Immature natural killer cell (primary cell): ENCODE data around the gene SERINC3. TPM values are rescaled to one million over a fixed set of nuclear protein-coding genes. Genes with fewer than 3 reads are reported as not detected.

ENCODE experiments used
- DNase-seq, 3 donors: peaks; one replicate each; pipeline ENCODE4 v3.0.0; 2022; ENCODE audit warnings: mixed read lengths in 1 of 3
- H3K27ac Mint-ChIP-seq, 6 donors: one replicate each; pipeline ENCODE4 v1.8.0; 2020; ENCODE audit warnings: mixed read lengths in 6 of 6, mild to moderate bottlenecking in 5 of 6, inconsistent platforms in 4 of 6, moderate library complexity in 3 of 6
- H3K27me3 Mint-ChIP-seq, 3 donors: one replicate each; pipeline ENCODE4 v1.8.0; 2020 to 2021; ENCODE audit warnings: low read depth in 3 of 3, mild to moderate bottlenecking in 3 of 3, mixed read lengths in 3 of 3, moderate library complexity in 3 of 3, inconsistent platforms in 1 of 3
- H3K36me3 Mint-ChIP-seq, 3 donors: one replicate each; pipeline ENCODE4 v1.8.0; 2020; ENCODE audit warnings: mixed read lengths in 3 of 3, inconsistent platforms in 2 of 3, mild to moderate bottlenecking in 2 of 3
- H3K4me1 Mint-ChIP-seq, 2 donors: one replicate each; pipeline ENCODE4 v1.8.0; 2020; ENCODE audit warnings: inconsistent platforms in 2 of 2, mild to moderate bottlenecking in 2 of 2, mixed read lengths in 2 of 2, moderate library complexity in 1 of 2
- H3K4me3 Mint-ChIP-seq, 5 donors: one replicate each; pipeline ENCODE4 v1.8.0; 2020; ENCODE audit warnings: mild to moderate bottlenecking in 5 of 5, mixed read lengths in 5 of 5, inconsistent platforms in 3 of 5, moderate library complexity in 3 of 5
- H3K9me3 Mint-ChIP-seq, 6 donors: one replicate each; pipeline ENCODE4 v1.8.0; 2020; ENCODE audit warnings: mild to moderate bottlenecking in 6 of 6, mixed read lengths in 6 of 6, inconsistent platforms in 4 of 6, moderate library complexity in 3 of 6
- polyA plus RNA-seq, 3 donors: library from polyadenylated mRNA; unstranded; fragments of 300-500 nt; fragmentation: Illumina TruSeq; gene quantifications; one replicate each; pipeline ENCODE4 v1.2.3, GENCODE V29; 2021

Gene SERINC3
- polyA plus RNA-seq, 3 donors from 2014 or later, result 180 to 266 (median 215) TPM

GRCh38 chr20:44547419-44547818 is 25.5 kb upstream of the SERINC3 start:
- H3K36me3 Mint-ChIP-seq, result no peaks in the 10 kb centered on the region
- H3K27ac Mint-ChIP-seq, result no peak overlapping the region
- H3K27me3 Mint-ChIP-seq, result peaks cover 2 to 4% (median 4%) of the 10 kb centered on the region in 3 donors
- no peak for DNase-seq
- no peak overlapping the region for H3K4me3 Mint-ChIP-seq
- H3K4me1 Mint-ChIP-seq, result no peaks in the 10 kb centered on the region
- no peaks in the 10 kb centered on the region for H3K9me3 Mint-ChIP-seq

- no peaks in the 10 kb centered on the region for H3K4me1 Mint-ChIP-seq
- no peak overlapping the region for H3K4me3 Mint-ChIP-seq
- H3K27ac Mint-ChIP-seq, result no peak overlapping the region
- no peak for DNase-seq
- no peaks in the 10 kb centered on the region for H3K36me3 Mint-ChIP-seq
- H3K9me3 Mint-ChIP-seq, result no peaks in the 10 kb centered on the region
- peaks cover 0 to 4% (median 2%) of the 10 kb centered on the region in 3 donors for H3K27me3 Mint-ChIP-seq
Measured at GRCh38 chr20:44544263-44544662, 22.4 kb upstream of the SERINC3 start.

- no peaks in the 10 kb centered on the region for H3K36me3 Mint-ChIP-seq
- no peak overlapping the region for H3K27ac Mint-ChIP-seq
- no peaks in the 10 kb centered on the region for H3K9me3 Mint-ChIP-seq
- no peak overlapping the region for H3K4me3 Mint-ChIP-seq
- no peaks in the 10 kb centered on the region for H3K4me1 Mint-ChIP-seq
- no peak for DNase-seq
- peaks cover 0 to 4% (median 2%) of the 10 kb centered on the region in 3 donors for H3K27me3 Mint-ChIP-seq
Measured at GRCh38 chr20:44543358-44543757, 21.5 kb upstream of the SERINC3 start.

- Mint-ChIP-seq H3K36me3 (no peaks in the 10 kb centered on the region), H3K9me3 (no peaks in the 10 kb centered on the region), H3K4me1 (no peaks in the 10 kb centered on the region), H3K27ac (no peak overlapping the region), H3K27me3 (peaks cover 0 to 4% (median 2%) of the 10 kb centered on the region in 3 donors), H3K4me3 (no peak overlapping the region)
- DNase-seq, result no peak
Measured at GRCh38 chr20:44542890-44543289, 21.0 kb upstream of the SERINC3 start.

GRCh38 chr20:44541992-44542391 is 20.1 kb upstream of the SERINC3 start:
- no peaks in the 10 kb centered on the region for H3K4me1 Mint-ChIP-seq
- H3K27ac Mint-ChIP-seq, result no peak overlapping the region
- H3K4me3 Mint-ChIP-seq, result no peak overlapping the region
- peaks cover 0 to 4% (median 2%) of the 10 kb centered on the region in 3 donors for H3K27me3 Mint-ChIP-seq
- no peaks in the 10 kb centered on the region for H3K36me3 Mint-ChIP-seq
- H3K9me3 Mint-ChIP-seq, result no peaks in the 10 kb centered on the region
- DNase-seq, result no peak

GRCh38 chr20:44540834-44541233 is 19.0 kb upstream of the SERINC3 start:
- Mint-ChIP-seq H3K4me1 (no peaks in the 10 kb centered on the region), H3K27ac (no peak overlapping the region), H3K9me3 (no peaks in the 10 kb centered on the region), H3K4me3 (no peak overlapping the region), H3K36me3 (no peaks in the 10 kb centered on the region), H3K27me3 (peaks cover 0 to 2% (median 0%) of the 10 kb centered on the region in 3 donors)
- no peak for DNase-seq

GRCh38 chr20:44537993-44538392 is 16.1 kb upstream of the SERINC3 start:
- no peaks in the 10 kb centered on the region for H3K9me3 Mint-ChIP-seq
- no peaks in the 10 kb centered on the region for H3K27me3 Mint-ChIP-seq
- H3K27ac Mint-ChIP-seq, result no peak overlapping the region
- no peaks in the 10 kb centered on the region for H3K4me1 Mint-ChIP-seq
- no peak overlapping the region for H3K4me3 Mint-ChIP-seq
- no peaks in the 10 kb centered on the region for H3K36me3 Mint-ChIP-seq
- no peak for DNase-seq

GRCh38 chr20:44536175-44536574 is 14.3 kb upstream of the SERINC3 start:
- Mint-ChIP-seq H3K4me3 (no peak overlapping the region), H3K27ac (peak overlapping the region in 1 of 6 donors; percentile 10), H3K9me3 (no peaks in the 10 kb centered on the region)

GRCh38 chr20:44533928-44534327 is 12.1 kb upstream of the SERINC3 start:
- no peak for DNase-seq
- H3K4me1 Mint-ChIP-seq, result peaks cover 0 to 6% of the 10 kb centered on the region in 2 donors
- H3K9me3 Mint-ChIP-seq, result no peaks in the 10 kb centered on the region
- H3K27me3 Mint-ChIP-seq, result peaks cover 8 to 14% (median 12%) of the 10 kb centered on the region in 3 donors
- no peak overlapping the region for H3K27ac Mint-ChIP-seq
- no peak overlapping the region for H3K4me3 Mint-ChIP-seq
- H3K36me3 Mint-ChIP-seq, result no peaks in the 10 kb centered on the region

More at GRCh38 chr20:44536175-44536574, 14.3 kb upstream of the SERINC3 start:
- peaks cover 0 to 4% of the 10 kb centered on the region in 2 donors for H3K4me1 Mint-ChIP-seq
- no peak for DNase-seq
- no peaks in the 10 kb centered on the region for H3K36me3 Mint-ChIP-seq
- H3K27me3 Mint-ChIP-seq, result peaks cover 4 to 6% (median 6%) of the 10 kb centered on the region in 3 donors

- peaks cover 0 to 6% of the 10 kb centered on the region in 2 donors for H3K4me1 Mint-ChIP-seq
- H3K36me3 Mint-ChIP-seq, result no peaks in the 10 kb centered on the region
- no peak overlapping the region for H3K4me3 Mint-ChIP-seq
- DNase-seq, result no peak
- no peak overlapping the region for H3K27ac Mint-ChIP-seq
- H3K27me3 Mint-ChIP-seq, result peaks cover 8 to 14% (median 12%) of the 10 kb centered on the region in 3 donors
- H3K9me3 Mint-ChIP-seq, result no peaks in the 10 kb centered on the region
Measured at GRCh38 chr20:44532981-44533331, 11.1 kb upstream of the SERINC3 start.

GRCh38 chr20:44532259-44532980 is 10.6 kb upstream of the SERINC3 start:
- Mint-ChIP-seq H3K27ac (no peak overlapping the region), H3K36me3 (no peaks in the 10 kb centered on the region), H3K4me3 (no peak overlapping the region), H3K27me3 (peaks cover 8 to 14% (median 12%) of the 10 kb centered on the region in 3 donors), H3K9me3 (no peaks in the 10 kb centered on the region), H3K4me1 (peaks cover 0 to 6% of the 10 kb centered on the region in 2 donors)
- no peak for DNase-seq

GRCh38 chr20:44528309-44528708 is 6.4 kb upstream of the SERINC3 start:
- Mint-ChIP-seq H3K9me3 (no peaks in the 10 kb centered on the region), H3K4me1 (peaks cover 0 to 6% of the 10 kb centered on the region in 2 donors), H3K36me3 (no peaks in the 10 kb centered on the region), H3K27me3 (peaks cover 8 to 19% (median 15%) of the 10 kb centered on the region in 3 donors), H3K27ac (no peak overlapping the region), H3K4me3 (no peak overlapping the region)
- DNase-seq, result no peak

- Mint-ChIP-seq H3K27ac (no peak overlapping the region), H3K36me3 (no peaks in the 10 kb centered on the region), H3K4me3 (no peak overlapping the region), H3K4me1 (peaks cover 4 to 10% of the 10 kb centered on the region in 2 donors), H3K9me3 (no peaks in the 10 kb centered on the region), H3K27me3 (peaks cover 8 to 19% (median 15%) of the 10 kb centered on the region in 3 donors)
- no peak for DNase-seq
Measured at GRCh38 chr20:44527716-44528199, 5.9 kb upstream of the SERINC3 start.

- peak overlapping the region in 1 of 6 donors; percentile 22 for H3K27ac Mint-ChIP-seq
Measured at GRCh38 chr20:44526129-44526528, 4.3 kb upstream of the SERINC3 start.

More at GRCh38 chr20:44526129-44526528, 4.3 kb upstream of the SERINC3 start:
- Mint-ChIP-seq H3K27me3 (peaks cover 5 to 24% (median 21%) of the 10 kb centered on the region in 3 donors), H3K36me3 (no peaks in the 10 kb centered on the region), H3K4me3 (no peak overlapping the region), H3K4me1 (peaks cover 19% of the 10 kb centered on the region in 2 donors), H3K9me3 (no peaks in the 10 kb centered on the region)
- no peak for DNase-seq
